Measurements from ENCODE around the gene SGIP1. TPM values are rescaled to one million over a fixed set of nuclear protein-coding genes. Genes with fewer than 3 reads are reported as not detected.

SGIP1 gene
- total and polyA plus RNA-seq, 8 donors, result 6.8 to 16.6 (median 8.6) TPM

Small RNA genes within 50 kb of the gene (microRNA-seq; reads per million reads assigned to microRNA genes)
- gene MIR3117, result 2.0 to 2.2 reads per million in 2 donors

Other genes starting within 250 kb of the SGIP1 start
- 1 to 10 TPM in 1 of 2 donors, under 1 TPM in 1; 0.73 to 4.3 TPM for gene DYNLT5, start 218.3 kb downstream of the SGIP1 start, total RNA-seq
- gene DYNLT5, start 218.3 kb downstream of the SGIP1 start, polyA plus RNA-seq (ENCODE audit: insufficient read length in 6 of 6), result 10 to 100 TPM in 3 of 6 donors, 1 to 10 TPM in 3; 3.7 to 11.3 (median 8.0) TPM